ENCODE results near the gene PACRG. TPM values are rescaled to one million over a fixed set of nuclear protein-coding genes. Genes with fewer than 3 reads are reported as not detected.

PACRG gene
- total and polyA plus RNA-seq, 9 donors = 2.5 to 33.1 (median 3.8) TPM

GRCh38 chr6:162871966-162872365 is 144.2 kb downstream of the PACRG start:
- Histone ChIP-seq H3K36me3 (no peaks in the 10 kb centered on the region), H3K9me3 (no peaks in the 10 kb centered on the region), H3K27me3 (no peaks in the 10 kb centered on the region), H3K27ac (no peak overlapping the region), H3K4me3 (no peak overlapping the region), H3K4me1 (ENCODE audit: insufficient read depth) (no peaks in the 10 kb centered on the region)
- intact Hi-C loops (cut with DNase I) = no loop called here
- no peak for TF ChIP-seq EP300 (IDR thresholded peaks at IDR 0.05)
- no peak for TF ChIP-seq CTCF (IDR thresholded peaks at IDR 0.05)
- TF ChIP-seq POLR2A (IDR thresholded peaks at IDR 0.05) = no peak
- DNase-seq = no peak
- WGBS, 3 donors = 51 to 56% (median 55%) methylated on average over 1 of the region's 1 CpG

GRCh38 chr6:162873537-162873936 is 145.8 kb downstream of the PACRG start:
- TF ChIP-seq EP300 (IDR thresholded peaks at IDR 0.05) (no peak), POLR2A (IDR thresholded peaks at IDR 0.05) (no peak), CTCF (IDR thresholded peaks at IDR 0.05) (no peak)
- Histone ChIP-seq H3K9me3 (no peaks in the 10 kb centered on the region), H3K27me3 (no peaks in the 10 kb centered on the region), H3K4me1 (ENCODE audit: insufficient read depth) (no peaks in the 10 kb centered on the region), H3K27ac (no peak overlapping the region), H3K4me3 (no peak overlapping the region), H3K36me3 (no peaks in the 10 kb centered on the region)
- 78 to 83% (median 83%) methylated on average over 2 of the region's 2 CpGs for WGBS, 3 donors
- no peak for DNase-seq
- intact Hi-C loops (cut with DNase I) = no loop called here

GRCh38 chr6:162875070-162875469 is 147.3 kb downstream of the PACRG start:
- Histone ChIP-seq H3K9me3 (no peaks in the 10 kb centered on the region), H3K4me1 (ENCODE audit: insufficient read depth) (no peaks in the 10 kb centered on the region), H3K27me3 (no peaks in the 10 kb centered on the region), H3K27ac (no peak overlapping the region), H3K36me3 (no peaks in the 10 kb centered on the region), H3K4me3 (no peak overlapping the region)
- WGBS, 3 donors = 93 to 97% (median 96%) methylated on average over 2 of the region's 2 CpGs
- DNase-seq = no peak
- intact Hi-C loops (cut with DNase I) = no loop called here
- no peak for TF ChIP-seq CTCF (IDR thresholded peaks at IDR 0.05)
- TF ChIP-seq POLR2A (IDR thresholded peaks at IDR 0.05) = no peak
- TF ChIP-seq EP300 (IDR thresholded peaks at IDR 0.05) = no peak

GRCh38 chr6:162882801-162883481 is 155.2 kb downstream of the PACRG start:
- intact Hi-C loops (cut with DNase I) = no loop called here
- TF ChIP-seq CTCF (IDR thresholded peaks at IDR 0.05) (no peak), POLR2A (IDR thresholded peaks at IDR 0.05) (no peak), EP300 (IDR thresholded peaks at IDR 0.05) (no peak)
- 94% methylated on average over 8 of the region's 8 CpGs for WGBS, 3 donors
- H3K4me1 ChIP-seq (ENCODE audit: insufficient read depth) = no peaks in the 10 kb centered on the region
- no peaks in the 10 kb centered on the region for H3K27me3 ChIP-seq
- no peaks in the 10 kb centered on the region for H3K36me3 ChIP-seq
- H3K27ac ChIP-seq = no peak overlapping the region
- H3K4me3 ChIP-seq = no peak overlapping the region
- no peaks in the 10 kb centered on the region for H3K9me3 ChIP-seq
- DNase-seq = no peak

Measured in ovary (tissue), 9 donors.